HFF-Myc (cell line): ENCODE results near the gene BRMS1.
"Not testable (repeated sequence)": the region's sequence is repeated elsewhere in the genome, so short reads cannot be mapped to it uniquely, and the experiment has no call there.

Source experiments
- DNase-seq: peaks from one replicate; pipeline ENCODE4 v3.0.0-alpha.2; 2011; ENCODE audit warnings: low read depth; ENCODE audit errors: extremely low read depth
- H3K4me3 ChIP-seq: replicated peaks from 2 replicates; pipeline ENCODE4 v1.5.1; 2011; ENCODE audit warnings: low read depth, mild to moderate bottlenecking, control low read depth, low read length
- CTCF ChIP-seq: IDR thresholded peaks from 2 replicates; pipeline ENCODE4 v1.5.1; 2012; ENCODE audit warnings: mild to moderate bottlenecking, low read depth, low read length, control low read depth; ENCODE audit errors: missing control alignments

The BRMS1 gene

GRCh38 chr11:66313321-66314185 lies 31.4 kb downstream of the BRMS1 start:
- peak; percentile 33 for TF ChIP-seq CTCF
- H3K4me3 ChIP-seq, result peak overlapping the region; percentile 58
- no peak for DNase-seq

- peak overlapping the region; percentile 58 for H3K4me3 ChIP-seq
- DNase-seq, result peak; percentile 95
- TF ChIP-seq CTCF, result no peak
Observed at GRCh38 chr11:66312549-66313320, 32.2 kb downstream of the BRMS1 start.

GRCh38 chr11:66311965-66312548 lies 32.8 kb downstream of the BRMS1 start:
- DNase-seq, result no peak
- peak overlapping the region; percentile 47 for H3K4me3 ChIP-seq
- TF ChIP-seq CTCF, result no peak

- no peak for DNase-seq
- peak overlapping the region; percentile 47 for H3K4me3 ChIP-seq
- TF ChIP-seq CTCF, result peak; percentile 93
Observed at GRCh38 chr11:66311470-66311964, 33.4 kb downstream of the BRMS1 start.

- H3K4me3 ChIP-seq, DNase-seq: not testable (repeated sequence)
Observed at GRCh38 chr11:66310803-66311440, 34.0 kb downstream of the BRMS1 start.

- TF ChIP-seq CTCF, result no peak
- H3K4me3 ChIP-seq, result no peak overlapping the region
- DNase-seq, result no peak
Observed at GRCh38 chr11:66310324-66310723, 34.6 kb downstream of the BRMS1 start.

- no peak for DNase-seq
- no peak for TF ChIP-seq CTCF
- no peak overlapping the region for H3K4me3 ChIP-seq
Observed at GRCh38 chr11:66309475-66309874, 35.4 kb downstream of the BRMS1 start.
